ENCODE measurements around the gene FSTL4.

The FSTL4 gene

DNA sequence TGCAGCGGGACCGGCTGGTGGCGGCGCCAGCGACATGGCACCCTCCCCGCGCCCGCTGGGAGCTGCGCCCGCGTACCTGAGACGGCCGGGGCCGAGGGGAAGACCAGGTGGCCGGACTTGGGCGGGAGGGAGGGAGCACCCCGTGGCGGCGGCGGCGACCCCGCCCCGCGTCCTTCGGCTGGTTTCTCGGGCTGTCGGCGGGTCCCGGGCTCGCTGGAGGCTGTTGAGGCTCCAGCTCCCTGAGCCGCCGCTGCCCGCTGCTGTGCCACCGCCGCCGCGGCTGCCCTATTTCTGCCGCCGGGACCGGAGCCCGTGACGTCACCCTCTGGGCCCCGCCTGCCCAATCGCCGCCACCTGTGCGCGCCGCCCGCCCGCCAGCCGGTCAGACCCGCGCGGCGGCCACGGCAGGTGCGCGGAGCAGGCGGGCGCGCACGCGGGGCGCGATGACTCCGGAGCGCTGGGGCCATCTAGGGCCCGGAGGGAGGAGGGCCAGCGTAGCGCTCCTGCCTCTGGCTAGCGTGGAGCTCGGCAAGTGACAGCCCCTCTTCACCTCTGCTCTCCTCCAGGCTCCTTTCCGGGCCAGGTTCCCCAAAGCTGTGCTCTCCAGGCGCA lies at the start of gene FSTL4:
Gene FSTL4 (minus strand): TSS at position 293 of the 612 bp plus-strand sequence.
- FAIRE-seq (no peak), DNase-seq (ENCODE audit: extremely low spot score, insufficient read length, low read depth) (no peak)

DNA sequence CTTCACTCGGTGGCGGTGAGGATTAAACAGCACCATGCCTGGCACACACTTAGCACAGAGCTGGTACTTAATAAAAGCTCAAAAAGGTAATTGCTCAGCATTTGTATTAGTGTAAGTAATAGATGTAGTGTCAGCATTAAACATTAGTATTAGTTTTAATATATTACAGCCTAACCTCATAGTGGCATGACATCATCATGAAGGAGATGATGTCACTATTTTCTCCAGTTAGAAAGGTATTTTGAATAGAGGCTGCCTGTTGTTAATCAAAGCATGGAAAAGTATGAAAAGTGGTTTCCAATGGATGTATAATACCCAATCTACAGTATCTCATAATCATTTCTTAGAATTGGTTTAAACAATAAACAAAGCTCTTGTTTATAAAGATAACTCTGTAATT lies 49.0 kb upstream of the FSTL4 start:
- FAIRE-seq (no peak), DNase-seq (ENCODE audit: extremely low spot score, insufficient read length, low read depth) (no peak)

DNA sequence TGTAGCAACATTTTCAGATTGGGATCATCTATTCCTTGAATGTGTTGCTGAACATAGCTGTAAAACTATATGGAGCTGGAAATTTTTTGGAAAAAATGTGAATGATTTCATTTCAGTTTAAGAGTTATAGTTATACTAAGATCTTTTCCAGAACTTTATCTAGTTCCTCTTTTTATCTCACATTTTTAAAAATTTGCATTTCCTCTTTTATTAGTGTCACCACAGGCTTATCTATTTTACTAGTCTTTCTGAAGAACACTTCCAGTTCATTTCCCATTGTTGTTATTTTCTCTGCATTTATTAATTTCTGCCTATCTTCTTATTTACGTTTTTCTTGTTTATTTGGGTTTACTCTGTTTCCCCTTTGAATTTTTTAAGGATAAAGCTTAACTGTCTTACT lies 46.0 kb upstream of the FSTL4 start:
- FAIRE-seq, result no peak

DNA sequence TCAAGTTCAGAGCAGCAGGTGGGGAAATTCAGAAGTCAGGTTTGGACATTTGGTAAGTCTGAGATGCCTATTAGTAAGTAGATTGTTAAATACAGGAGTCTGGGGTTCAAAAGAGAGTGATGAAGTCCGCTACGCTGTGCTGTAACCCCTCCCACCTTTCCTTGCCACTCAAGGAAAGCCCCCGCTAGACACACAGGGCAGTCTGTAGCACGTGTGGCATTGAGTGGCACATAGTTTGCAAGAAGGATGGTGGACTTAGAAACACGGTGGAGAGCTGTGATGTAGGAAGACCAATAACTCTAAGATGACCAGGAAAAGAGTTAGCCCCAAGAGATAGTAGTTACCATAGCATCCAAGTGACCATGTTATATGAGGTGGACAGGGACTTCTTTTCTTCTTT lies 44.7 kb upstream of the FSTL4 start:
- FAIRE-seq, result no peak
- DNase-seq (ENCODE audit: extremely low spot score, insufficient read length, low read depth), result no peak

More for the DNA sequence above, 46.0 kb upstream of the FSTL4 start:
- no peak for DNase-seq (ENCODE audit: extremely low spot score, insufficient read length, low read depth)

DNA sequence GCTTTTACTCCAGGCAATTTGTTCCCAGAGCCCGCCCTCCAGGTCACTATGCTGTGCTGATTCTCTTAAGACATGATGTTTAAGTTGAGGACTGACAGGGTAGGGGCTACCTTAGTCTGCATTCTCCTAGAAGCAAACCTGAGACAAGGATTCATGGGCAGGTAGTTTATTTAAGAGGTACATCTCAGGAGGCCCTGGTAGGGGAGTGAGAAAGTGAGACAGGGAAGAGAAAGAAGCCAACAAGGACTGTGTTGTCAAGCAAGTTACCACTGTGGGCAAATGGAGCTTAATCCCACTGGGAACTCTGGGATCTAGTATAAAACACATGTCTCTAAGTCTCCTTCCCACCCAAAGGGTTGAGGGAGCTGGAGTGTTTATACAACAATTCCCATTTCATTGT lies 43.6 kb upstream of the FSTL4 start:
- no peak for FAIRE-seq
- DNase-seq (ENCODE audit: extremely low spot score, insufficient read length, low read depth), result no peak

DNA sequence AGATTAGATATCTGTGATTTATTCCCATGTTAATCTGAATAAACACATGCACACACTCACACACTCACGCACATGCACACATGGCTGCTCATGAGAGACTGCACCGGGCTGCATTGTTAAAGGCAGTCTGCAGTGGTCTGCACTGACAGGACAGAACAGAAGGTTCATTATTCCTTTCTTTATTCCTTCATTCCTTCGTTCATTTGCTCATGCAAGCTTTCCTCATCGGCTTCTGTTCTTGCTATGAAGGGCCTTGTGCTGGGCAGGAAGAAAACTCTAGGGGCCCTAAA lies 41.4 kb upstream of the FSTL4 start:
- no peak for DNase-seq (ENCODE audit: extremely low spot score, insufficient read length, low read depth)
- FAIRE-seq, result no peak

DNA sequence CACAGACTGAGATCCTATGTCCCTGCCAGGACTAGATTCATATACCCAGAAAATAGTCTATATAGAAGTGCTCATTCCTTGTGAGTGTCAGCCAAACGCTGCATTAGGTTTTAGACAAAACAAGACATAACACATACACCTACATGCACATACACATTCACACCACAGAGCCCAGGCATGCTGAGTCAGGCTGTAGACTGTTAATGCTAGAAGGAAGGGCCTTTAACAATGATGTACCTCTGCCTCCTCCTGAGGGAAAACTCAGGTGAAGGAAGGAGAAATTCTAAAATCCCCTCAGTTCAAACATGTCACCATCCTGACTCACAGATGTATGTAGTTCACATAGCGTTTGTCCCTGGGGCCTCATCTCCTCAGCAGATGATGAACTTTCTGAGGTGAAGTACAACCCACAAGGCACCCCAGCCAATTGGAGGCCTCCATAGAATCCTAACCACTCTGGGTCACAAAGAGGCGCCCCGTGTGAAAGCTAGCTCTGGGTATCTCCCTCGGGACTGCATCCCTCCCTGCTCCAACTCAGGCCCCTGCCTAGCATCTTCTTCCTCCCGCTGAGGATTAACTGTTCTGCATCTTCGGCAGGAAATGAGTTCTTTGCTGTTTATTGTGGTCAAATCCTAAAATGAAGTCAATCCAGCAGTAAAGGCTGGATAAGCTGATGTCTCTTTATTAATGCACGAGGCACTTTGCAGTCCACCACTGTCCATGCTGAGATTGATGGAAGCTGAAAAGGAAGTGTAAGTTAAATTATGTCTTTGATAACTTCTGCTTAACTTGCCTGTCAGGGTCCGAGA lies 40.8 kb upstream of the FSTL4 start:
- no peak for DNase-seq (ENCODE audit: extremely low spot score, insufficient read length, low read depth)
- FAIRE-seq, result no peak

DNA sequence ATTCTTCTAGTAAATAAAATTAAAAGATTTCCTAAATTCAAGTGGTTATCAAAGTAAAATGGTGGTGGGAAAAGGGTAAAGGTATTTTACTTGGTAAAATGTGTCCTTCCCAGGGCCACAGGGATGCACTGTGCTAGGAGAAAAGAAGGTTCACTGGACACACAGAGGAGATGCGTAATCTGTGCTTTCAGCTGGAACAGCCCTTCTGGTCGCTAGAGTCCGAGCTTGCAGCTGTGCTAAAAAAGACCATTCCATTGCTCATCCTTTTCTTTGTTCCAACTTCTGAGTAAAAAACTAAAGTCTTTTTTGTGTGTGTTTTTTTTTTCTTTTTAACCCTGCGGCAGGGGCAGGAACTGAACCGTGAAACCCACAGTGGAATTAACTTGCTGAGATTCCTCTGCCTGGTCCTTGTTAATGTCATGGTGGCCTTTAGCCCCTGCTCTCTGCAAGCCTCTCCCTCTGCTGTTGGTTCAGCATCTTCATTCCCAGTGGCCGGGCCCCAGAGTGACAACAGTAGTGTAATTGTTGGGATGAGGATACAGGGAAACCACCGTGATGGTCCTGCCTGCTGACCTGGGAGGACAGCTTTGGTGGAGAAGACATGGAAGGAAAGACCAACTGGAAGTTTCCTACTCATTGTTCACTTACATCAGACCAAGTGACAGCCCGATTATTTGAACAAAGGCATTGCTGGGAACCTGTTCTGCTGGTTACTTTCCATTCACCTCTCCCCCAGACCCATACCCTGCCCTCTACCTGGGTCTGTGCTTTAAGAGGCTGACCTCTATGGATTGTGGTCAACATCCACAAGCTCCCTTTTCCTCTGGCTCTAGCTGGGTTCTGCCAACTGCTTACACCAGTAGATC lies 31.9 kb upstream of the FSTL4 start:
- DNase-seq (ENCODE audit: extremely low spot score, insufficient read length, low read depth), result no peak
- no peak for FAIRE-seq

DNA sequence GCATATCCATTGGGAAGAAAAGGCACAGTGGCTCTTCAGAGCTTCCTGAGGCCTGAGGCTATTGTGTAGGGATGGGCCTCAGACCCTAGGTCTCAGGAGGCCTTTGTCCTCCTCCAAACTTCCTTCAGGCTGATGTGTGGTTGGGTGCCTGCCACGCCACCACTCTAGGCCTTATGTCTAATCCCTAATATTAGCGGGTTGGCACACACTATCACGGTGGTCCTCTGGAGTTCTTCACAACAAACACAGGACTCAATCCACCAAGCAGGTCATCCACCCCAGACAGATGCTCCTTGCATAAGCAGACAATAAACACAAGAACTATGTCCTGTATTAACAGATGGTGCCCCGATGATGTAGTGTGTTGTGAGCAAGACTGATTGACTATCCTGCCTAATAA lies 31.0 kb upstream of the FSTL4 start:
- DNase-seq (ENCODE audit: extremely low spot score, insufficient read length, low read depth), result no peak
- no peak for FAIRE-seq

DNA sequence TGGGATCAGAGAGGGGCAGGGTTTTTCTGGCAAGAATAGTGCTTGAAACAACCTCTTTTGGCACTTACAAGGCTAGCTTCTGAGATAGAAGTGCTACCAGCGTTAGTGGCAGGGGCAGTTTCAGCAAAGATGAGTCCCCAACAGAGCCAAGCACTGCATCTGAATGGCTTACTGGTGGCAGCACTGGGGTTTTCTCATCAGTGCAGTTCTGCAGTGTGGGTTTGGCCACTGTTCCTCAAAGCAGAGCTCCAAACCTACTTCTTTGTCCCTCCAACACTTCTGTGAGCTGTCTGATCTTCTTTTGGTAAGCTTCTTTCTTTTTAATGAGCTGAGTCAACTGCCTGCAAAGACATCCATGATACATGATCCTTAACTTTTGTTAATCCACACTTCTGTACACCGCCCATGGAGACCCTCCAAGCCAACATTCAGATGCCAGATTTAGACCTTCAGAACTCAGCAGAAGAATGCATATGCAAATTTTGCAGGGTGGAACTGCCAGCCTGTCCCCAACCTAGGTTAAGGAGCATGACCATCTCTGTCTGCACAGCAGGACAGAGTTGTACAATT lies 29.9 kb upstream of the FSTL4 start:
- FAIRE-seq (no peak), DNase-seq (ENCODE audit: extremely low spot score, insufficient read length, low read depth) (no peak)

DNA sequence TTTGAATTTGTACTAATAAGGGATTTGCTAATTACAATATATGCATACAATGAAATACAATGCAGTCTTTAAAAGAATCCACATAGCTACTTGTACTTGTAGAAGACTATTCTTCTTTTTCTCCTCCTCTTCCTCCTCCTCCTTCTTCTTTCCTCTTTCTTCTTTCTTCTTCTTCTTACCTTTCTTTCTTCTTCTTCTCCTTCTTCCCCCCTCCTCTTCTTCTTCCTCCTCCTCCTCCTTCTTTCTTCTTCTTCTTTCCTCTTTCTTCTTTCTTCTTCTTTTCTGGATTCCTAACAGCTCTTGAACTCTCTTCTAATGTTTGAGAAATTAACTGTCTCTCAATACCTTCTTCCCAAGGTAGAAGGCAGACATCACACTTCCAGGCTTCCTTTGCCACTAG lies 29.3 kb upstream of the FSTL4 start:
- FAIRE-seq, result no peak
- DNase-seq (ENCODE audit: extremely low spot score, insufficient read length, low read depth), result no peak

DNA sequence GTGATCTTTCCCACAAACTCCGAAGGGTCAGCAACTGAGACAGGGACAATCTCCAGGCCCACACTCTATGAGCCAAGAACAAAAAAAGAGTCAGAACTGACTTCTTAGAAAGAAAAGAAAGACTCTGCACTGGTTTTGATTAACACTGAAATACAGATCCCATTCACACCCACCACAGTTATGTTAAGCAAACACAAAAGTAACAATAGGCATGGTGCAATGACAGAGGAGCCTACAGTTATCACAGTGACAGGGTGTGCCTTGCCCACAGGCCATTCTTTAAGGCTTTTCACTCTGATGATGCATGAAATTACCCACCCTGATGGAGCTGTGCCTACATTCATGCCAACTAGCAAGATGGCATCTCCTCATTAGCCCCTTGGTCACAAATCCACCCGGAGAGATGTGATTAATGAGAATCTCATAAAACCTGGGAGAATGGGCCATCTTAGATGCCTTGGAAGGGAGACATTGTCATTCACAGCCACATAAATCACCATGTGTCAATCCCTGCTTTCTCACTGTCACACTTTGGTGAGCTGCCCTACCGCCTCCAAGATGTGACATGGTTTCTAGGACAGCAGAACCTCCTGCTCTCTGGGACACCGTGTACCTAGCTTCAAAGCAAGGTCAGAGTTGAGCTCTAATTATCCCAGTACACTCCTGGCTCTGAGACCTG lies 27.6 kb upstream of the FSTL4 start:
- FAIRE-seq (no peak), DNase-seq (ENCODE audit: extremely low spot score, insufficient read length, low read depth) (no peak)

DNA sequence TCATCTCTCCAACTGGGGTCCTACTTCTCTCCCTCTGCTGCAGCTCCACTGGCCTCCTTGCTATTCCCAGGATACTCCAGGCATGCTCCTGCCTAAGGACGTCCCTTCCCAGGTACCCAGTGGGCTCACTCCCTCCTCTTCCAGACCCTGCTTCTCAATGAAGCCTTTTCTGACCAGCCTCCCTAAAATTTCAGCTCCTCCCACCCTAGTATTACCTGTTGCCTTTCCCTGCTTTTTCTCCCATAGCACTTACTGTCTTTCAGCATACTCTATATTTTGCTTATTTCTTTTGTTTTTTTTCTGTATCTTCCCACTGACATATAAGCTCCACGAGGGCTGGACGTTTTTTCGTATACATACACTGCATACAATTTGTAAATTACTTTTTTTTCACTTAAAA lies 26.1 kb upstream of the FSTL4 start:
- DNase-seq (ENCODE audit: extremely low spot score, insufficient read length, low read depth), result no peak

DNA sequence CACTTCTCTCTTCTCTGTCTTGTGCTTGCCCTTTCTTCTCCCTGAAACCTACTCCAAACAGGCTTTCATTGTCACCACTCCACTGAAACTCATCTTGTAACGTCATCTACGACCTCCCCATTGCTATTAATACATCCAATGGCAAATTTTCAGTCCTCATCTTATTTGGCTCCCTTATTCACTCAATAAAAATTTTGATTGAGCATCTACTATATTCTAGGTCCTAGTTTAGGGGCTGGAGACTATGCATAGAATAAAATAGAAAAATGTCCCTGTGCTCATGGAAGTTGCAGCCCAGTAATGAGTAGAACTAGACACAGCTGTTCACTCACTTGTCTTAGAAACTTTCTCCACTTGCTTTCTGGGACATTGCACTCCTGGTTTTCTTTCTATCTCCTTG lies 24.9 kb upstream of the FSTL4 start:
- DNase-seq (ENCODE audit: extremely low spot score, insufficient read length, low read depth), result no peak
- FAIRE-seq, result no peak

More for the DNA sequence above, 26.1 kb upstream of the FSTL4 start:
- FAIRE-seq, result no peak

DNA sequence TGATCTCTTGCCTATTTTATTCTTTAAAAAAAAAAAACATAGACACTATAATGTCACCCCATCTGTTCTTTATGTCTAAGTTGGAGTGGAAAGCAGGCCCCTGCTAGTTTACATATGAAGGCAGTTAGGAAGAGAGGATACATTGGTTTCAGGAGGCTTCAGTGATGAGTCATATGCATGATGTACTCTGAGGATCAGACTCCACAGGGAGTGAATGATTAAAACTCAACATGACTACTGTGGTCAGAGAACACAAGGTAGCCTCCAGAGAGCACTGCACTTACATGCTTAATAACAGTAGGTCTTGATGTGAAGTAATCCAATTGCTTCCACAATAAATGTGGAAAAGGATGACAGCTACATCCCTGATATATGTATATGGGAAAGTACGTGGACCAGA lies 22.7 kb upstream of the FSTL4 start:
- no peak for DNase-seq (ENCODE audit: extremely low spot score, insufficient read length, low read depth)
- FAIRE-seq, result no peak

DNA sequence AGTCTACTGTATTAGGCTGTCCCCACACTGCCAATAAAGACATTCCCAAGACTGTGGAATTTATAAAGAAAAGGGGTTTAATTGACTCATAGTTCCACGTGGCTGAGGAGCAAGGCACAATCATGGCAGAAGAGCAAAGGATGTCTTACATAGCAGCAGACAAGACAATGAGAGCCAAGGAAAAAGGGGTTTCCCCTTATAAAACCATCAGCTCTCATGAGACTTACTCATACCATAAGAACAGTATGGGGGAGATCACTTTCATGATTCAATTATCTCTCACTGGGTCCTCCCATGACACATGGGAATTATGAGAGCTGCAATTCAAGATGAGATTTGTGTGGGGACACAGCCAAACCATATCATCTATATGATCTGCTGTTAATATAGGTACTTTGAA lies 14.8 kb upstream of the FSTL4 start:
- no peak for FAIRE-seq
- DNase-seq (ENCODE audit: extremely low spot score, insufficient read length, low read depth), result no peak

DNA sequence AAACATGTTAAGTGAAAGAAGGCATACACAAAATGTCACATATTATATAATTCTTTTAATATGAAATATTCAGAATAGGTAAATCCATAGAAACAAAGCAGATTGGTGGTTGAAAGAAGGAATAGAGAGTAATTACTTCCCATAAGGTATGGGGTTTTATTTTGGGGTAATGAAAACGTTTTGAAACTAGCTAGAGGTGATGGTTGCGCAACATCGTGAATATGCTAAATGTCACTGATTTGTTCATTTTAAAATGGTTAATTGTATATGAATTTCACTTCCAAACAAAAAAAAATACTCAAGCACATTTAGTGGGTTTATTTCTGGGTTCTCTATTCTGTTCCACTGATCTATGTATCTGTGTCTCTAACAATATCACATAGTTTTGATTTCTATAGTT lies 12.0 kb upstream of the FSTL4 start:
- DNase-seq (ENCODE audit: extremely low spot score, insufficient read length, low read depth), result no peak
- FAIRE-seq, result no peak

DNA sequence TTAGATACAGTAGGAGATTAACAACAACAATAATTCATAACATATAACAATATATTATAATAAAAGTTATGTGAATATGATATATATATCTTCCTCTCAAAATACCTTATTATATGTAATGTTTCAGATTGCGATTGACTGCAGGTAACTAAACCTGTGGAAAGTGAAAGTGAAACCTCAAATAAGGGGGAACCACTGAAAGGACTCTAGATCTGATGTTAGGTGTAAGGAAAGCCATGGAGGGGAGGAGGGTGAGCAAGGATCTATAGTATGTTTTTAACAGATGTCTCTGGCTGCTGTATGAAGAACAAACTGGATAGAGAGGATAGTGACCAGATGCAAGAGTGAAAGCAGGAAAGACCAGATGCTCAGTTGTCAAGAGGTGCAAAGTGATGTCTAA lies 5.8 kb upstream of the FSTL4 start:
- DNase-seq (ENCODE audit: extremely low spot score, insufficient read length, low read depth) (no peak), FAIRE-seq (no peak)

DNA sequence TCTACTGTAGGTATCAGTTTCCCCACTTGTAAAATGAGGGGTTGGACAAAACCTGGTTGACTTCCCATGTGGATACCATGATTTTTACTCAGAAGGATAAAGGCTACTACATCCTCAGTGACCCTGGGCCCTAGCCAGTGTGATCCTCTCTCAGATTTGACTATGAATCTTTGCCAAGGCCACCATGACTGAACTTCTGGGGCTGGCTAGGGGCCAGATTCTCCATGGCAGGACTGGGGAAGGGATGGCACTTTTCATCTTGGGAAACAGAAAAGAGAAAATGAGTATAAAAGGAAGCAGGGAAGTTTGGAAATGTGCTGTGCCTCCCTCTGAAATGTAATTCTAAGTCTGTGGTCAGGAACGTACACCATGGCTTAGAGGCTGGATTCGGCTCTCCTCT lies 1.4 kb upstream of the FSTL4 start:
- DNase-seq (ENCODE audit: extremely low spot score, insufficient read length, low read depth), result no peak
- no peak for FAIRE-seq

DNA sequence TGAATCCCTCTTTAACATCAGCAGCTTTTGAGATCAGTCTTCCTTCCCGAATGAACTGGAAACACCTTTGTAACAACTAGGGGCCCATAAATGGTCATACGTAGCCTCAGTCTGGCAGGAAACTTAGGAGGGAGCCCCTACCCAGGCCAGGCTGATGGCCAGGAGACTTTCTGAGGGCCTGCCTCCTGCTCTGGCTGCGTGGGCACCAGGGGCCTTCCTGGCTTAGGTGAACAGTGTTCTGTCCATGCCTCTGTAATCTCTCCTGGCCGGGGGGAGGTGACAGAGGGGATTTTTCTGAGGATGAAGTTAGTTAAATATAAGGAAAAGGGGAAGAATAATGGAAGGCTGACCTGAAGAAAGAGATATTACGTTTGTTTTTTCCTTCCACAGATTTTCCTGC lies 843 bp upstream of the FSTL4 start:
- DNase-seq (ENCODE audit: extremely low spot score, insufficient read length, low read depth) (no peak), FAIRE-seq (no peak)

All from GM18507 (cell line).